Limb (tissue), 2 donors: ENCODE results near the gene DUT.

Source experiments
- DNase-seq, 2 donors: peaks; one replicate each; pipeline ENCODE4 v3.0.0-alpha.2; 2016; ENCODE audit errors: extremely low spot score in 2 of 2

The DUT gene

GRCh38 chr15:48330855-48331795 is at the start of gene DUT:
Gene DUT (plus strand): TSS chr15:48331429. CDS start chr15:48331516, 87 bp downstream.
- DNase-seq = peak; percentile 83 to 87

GRCh38 chr15:48281674-48282073 is 49.6 kb upstream of the DUT start:
- no peak for DNase-seq

GRCh38 chr15:48282216-48282615 is 49.0 kb upstream of the DUT start:
- peak in 1 of 2 donors; percentile 33 for DNase-seq

- no peak for DNase-seq
Measured at GRCh38 chr15:48283396-48284145, 47.7 kb upstream of the DUT start.

GRCh38 chr15:48285329-48286214 is 45.7 kb upstream of the DUT start:
- peak; percentile 79 to 91 for DNase-seq

- DNase-seq = no peak
Measured at GRCh38 chr15:48289628-48290027, 41.6 kb upstream of the DUT start.

GRCh38 chr15:48292458-48292857 is 38.8 kb upstream of the DUT start:
- DNase-seq = no peak

GRCh38 chr15:48297668-48298067 is 33.6 kb upstream of the DUT start:
- DNase-seq = no peak

- no peak for DNase-seq
Measured at GRCh38 chr15:48298914-48299313, 32.3 kb upstream of the DUT start.

- DNase-seq = no peak
Measured at GRCh38 chr15:48300038-48300437, 31.2 kb upstream of the DUT start.

GRCh38 chr15:48304398-48304797 is 26.8 kb upstream of the DUT start:
- no peak for DNase-seq

- no peak for DNase-seq
Measured at GRCh38 chr15:48306639-48307038, 24.6 kb upstream of the DUT start.

- no peak for DNase-seq
Measured at GRCh38 chr15:48307586-48307985, 23.6 kb upstream of the DUT start.

- no peak for DNase-seq
Measured at GRCh38 chr15:48309740-48310139, 21.5 kb upstream of the DUT start.

GRCh38 chr15:48313216-48313615 is 18.0 kb upstream of the DUT start:
- no peak for DNase-seq

GRCh38 chr15:48315041-48315440 is 16.2 kb upstream of the DUT start:
- DNase-seq = no peak

GRCh38 chr15:48317221-48317620 is 14.0 kb upstream of the DUT start:
- no peak for DNase-seq

- no peak for DNase-seq
Measured at GRCh38 chr15:48318131-48318530, 13.1 kb upstream of the DUT start.

- no peak for DNase-seq
Measured at GRCh38 chr15:48323294-48323693, 7.9 kb upstream of the DUT start.

GRCh38 chr15:48324949-48325348 is 6.3 kb upstream of the DUT start:
- DNase-seq = no peak

GRCh38 chr15:48325400-48325799 is 5.8 kb upstream of the DUT start:
- no peak for DNase-seq
